Kidney (tissue), 14 donors: ENCODE measurements around the gene BAIAP3. TPM values are rescaled to one million over a fixed set of nuclear protein-coding genes. Genes with fewer than 3 reads are reported as not detected.

Experiments used
- DNase-seq, 5 donors: peaks; one replicate each; pipeline ENCODE4 v3.0.0-alpha.2; 2013 to 2020
- FAIRE-seq: peaks from 2 replicates; lab custom pipeline; 2012; peaks lifted over from hg19 to GRCh38; lab: Jason Lieb, UNC
- H3K27ac ChIP-seq, 2 donors: one replicate each; pipeline ENCODE4 v1.7.0; 2013; ENCODE audit warnings: low read depth in 2 of 2, low read length in 2 of 2, inconsistent platforms in 1 of 2
- H3K27me3 ChIP-seq: one replicate; pipeline ENCODE4 v1.7.1; 2013; ENCODE audit warnings: low read length, inconsistent platforms; ENCODE audit not compliant: control insufficient read depth, insufficient read depth
- H3K36me3 ChIP-seq, 3 donors: one replicate each; pipeline versions ENCODE4 v1.7.0 to v1.7.1; 2013; ENCODE audit warnings: low read length in 3 of 3, control low read depth in 1 of 3, inconsistent platforms in 1 of 3; ENCODE audit not compliant: insufficient read depth in 3 of 3, control insufficient read depth in 2 of 3
- H3K4me1 ChIP-seq, 3 donors: one replicate each; pipeline versions ENCODE4 v1.7.0 to v1.7.1; 2013; ENCODE audit warnings: low read length in 3 of 3, inconsistent platforms in 1 of 3, low read depth in 1 of 3; ENCODE audit not compliant: control insufficient read depth in 2 of 3, insufficient read depth in 2 of 3
- H3K4me3 ChIP-seq, 3 donors: one replicate each; pipeline versions ENCODE4 v1.7.0 to v1.8.1; 2013; ENCODE audit warnings: low read length in 3 of 3, control low read depth in 1 of 3, inconsistent platforms in 1 of 3
- H3K9ac ChIP-seq, 3 donors: one replicate each; pipeline versions ENCODE4 v1.7.0 to v1.7.1; 2013; ENCODE audit warnings: low read length in 3 of 3, control low read depth in 1 of 3, inconsistent platforms in 1 of 3
- H3K9me3 ChIP-seq, 3 donors: one replicate each; pipeline versions ENCODE4 v1.7.0 to v1.7.1; 2013; ENCODE audit warnings: low read length in 3 of 3, control low read depth in 1 of 3, inconsistent platforms in 1 of 3; ENCODE audit not compliant: control insufficient read depth in 2 of 3, insufficient read depth in 1 of 3
- intact Hi-C: fragments of 100-400 bp; cut with DNase I; formaldehyde crosslinking; loops from one replicate; pipeline ENCODE4 v1.11.1; 2022
- polyA plus RNA-seq: library from polyadenylated mRNA; stranded (reverse); fragments of 350-450 nt; fragmentation: Illumina TruSeq; extraction: RNeasy Lipid Tissue Mini Kit (QIAGEN cat#74804); gene quantifications from one replicate; pipeline ENCODE4 v1.2.3, GENCODE V29; 2014; ENCODE audit warnings: low read depth, low replicate concordance; ENCODE audit not compliant: insufficient read depth
- total RNA-seq: library from RNA; stranded (reverse); fragmentation: NEBNext Ultra II Directional; extraction: Animal tissue kit (Norgen Biotek cat#: 25700); gene quantifications from one replicate; pipeline ENCODE4 v1.2.1, GENCODE V29; 2021
- TF ChIP-seq, protein P1 (sequence below): IDR thresholded peaks from 3 replicates; pipeline ENCODE4 v1.5.1; 2012; ENCODE audit warnings: mild to moderate bottlenecking, moderate library complexity, borderline replicate concordance; ENCODE audit not compliant: insufficient read depth; ENCODE audit errors: extremely low read depth
- donor health status: control.
- donor health status: control.
- donor health status: control.
- donor health status: control.
- donor health status: control.
- donor health status: DM: yes; HTN: yes; CAD: no.
- donor health status: Normal renal cell carcinoma (clear cell type).

Gene BAIAP3
- total and polyA plus RNA-seq, 2 donors from 2014 or later: 8.0 to 8.2 TPM

DNA sequence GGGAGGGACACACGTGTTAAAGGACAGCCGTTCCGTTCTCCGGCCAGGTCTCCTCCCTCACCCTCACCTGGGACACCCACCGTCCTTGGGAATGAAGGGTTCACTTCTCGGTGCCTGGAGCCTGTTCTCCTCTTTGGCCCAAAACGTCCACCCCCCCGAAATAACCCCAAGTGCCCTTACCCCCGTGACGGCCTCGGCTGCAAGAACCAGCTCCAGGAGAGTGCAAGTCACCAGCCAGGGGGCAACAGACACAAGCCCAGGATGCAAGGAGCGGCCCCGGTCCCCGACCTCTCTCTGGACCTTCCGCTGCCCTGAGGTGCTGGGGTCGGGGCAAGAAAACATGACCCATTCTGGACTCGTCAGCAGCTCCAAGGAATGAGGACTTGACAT, 44.0 kb upstream of the BAIAP3 start:
- no peak for FAIRE-seq
- intact Hi-C loops: no loop called here
- Histone ChIP-seq H3K9ac (no peak overlapping the region), H3K4me3 (no peak overlapping the region), H3K4me1 (peaks cover 0 to 4% (median 0%) of the 10 kb centered on the region in 3 donors), H3K27ac (no peak overlapping the region), H3K9me3 (no peaks in the 10 kb centered on the region), H3K36me3 (no peaks in the 10 kb centered on the region), H3K27me3 (peaks cover 13% of the 10 kb centered on the region)
- TF ChIP-seq, protein P1, sequence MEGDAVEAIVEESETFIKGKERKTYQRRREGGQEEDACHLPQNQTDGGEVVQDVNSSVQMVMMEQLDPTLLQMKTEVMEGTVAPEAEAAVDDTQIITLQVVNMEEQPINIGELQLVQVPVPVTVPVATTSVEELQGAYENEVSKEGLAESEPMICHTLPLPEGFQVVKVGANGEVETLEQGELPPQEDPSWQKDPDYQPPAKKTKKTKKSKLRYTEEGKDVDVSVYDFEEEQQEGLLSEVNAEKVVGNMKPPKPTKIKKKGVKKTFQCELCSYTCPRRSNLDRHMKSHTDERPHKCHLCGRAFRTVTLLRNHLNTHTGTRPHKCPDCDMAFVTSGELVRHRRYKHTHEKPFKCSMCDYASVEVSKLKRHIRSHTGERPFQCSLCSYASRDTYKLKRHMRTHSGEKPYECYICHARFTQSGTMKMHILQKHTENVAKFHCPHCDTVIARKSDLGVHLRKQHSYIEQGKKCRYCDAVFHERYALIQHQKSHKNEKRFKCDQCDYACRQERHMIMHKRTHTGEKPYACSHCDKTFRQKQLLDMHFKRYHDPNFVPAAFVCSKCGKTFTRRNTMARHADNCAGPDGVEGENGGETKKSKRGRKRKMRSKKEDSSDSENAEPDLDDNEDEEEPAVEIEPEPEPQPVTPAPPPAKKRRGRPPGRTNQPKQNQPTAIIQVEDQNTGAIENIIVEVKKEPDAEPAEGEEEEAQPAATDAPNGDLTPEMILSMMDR: no peak
- DNase-seq: peak in 1 of 5 donors; percentile 69

DNA sequence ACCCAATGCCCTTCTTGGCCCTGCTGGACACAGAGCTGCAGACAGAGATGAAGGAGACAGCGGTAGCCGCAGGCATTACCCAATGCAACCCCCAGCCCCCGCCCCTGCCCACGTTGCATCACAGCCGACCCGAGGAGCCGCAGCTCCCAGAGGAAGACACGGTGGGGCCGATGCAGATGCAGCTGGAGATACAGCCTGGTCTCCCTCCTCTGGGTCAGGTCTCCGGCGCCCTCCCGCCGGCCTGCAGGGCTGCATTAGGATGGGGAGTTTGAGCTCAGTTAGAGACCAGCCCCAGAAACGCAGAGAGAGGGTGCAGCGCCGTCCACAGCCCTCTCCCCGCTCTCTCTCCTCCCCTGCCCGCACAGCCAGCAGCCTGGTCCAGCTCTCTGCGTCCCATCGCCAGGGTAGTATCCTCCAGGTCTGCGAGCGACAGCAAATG, 43.4 kb upstream of the BAIAP3 start:
- intact Hi-C loops: no loop called here
- TF ChIP-seq, protein P1: no peak
- Histone ChIP-seq H3K9me3 (no peaks in the 10 kb centered on the region), H3K9ac (no peak overlapping the region), H3K4me3 (no peak overlapping the region), H3K27me3 (peaks cover 13% of the 10 kb centered on the region), H3K4me1 (peaks cover 0 to 4% (median 0%) of the 10 kb centered on the region in 3 donors), H3K27ac (no peak overlapping the region), H3K36me3 (no peaks in the 10 kb centered on the region)
- DNase-seq: peak in 1 of 5 donors; percentile 72
- FAIRE-seq: no peak

DNA sequence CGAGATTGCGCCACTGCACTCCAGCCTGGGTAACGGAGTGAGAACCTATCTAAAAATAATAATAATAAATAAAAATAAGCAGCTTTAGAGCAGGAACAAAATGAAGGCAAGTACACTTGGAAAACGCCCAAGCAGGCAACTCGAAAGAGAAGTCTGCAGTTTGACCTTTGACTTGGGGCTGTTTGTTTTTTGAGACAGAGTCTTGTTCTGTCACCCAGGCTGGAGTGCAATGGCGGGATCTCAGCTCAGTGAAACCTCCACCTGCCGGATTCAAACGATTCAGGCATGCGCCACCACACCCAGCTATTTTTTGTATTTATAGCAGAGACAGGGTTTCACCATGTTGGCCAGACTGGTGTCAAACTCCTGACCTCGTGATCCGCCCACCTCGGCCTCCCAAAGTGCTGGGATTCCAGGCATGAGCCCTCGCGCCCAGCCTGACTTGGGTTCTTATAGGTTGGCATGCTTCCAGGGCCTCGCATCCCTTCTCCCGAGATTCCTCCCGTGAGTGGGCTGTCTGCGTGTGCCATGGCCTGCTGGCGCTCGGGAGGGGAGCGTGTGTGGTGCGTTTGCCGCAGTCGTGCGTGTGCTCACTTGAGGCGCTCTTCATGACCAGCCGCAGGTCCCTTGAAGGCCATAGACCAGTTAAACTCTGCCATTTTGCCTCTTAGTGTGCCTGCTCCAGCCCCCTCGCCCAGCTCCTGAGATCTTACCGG, 42.4 kb upstream of the BAIAP3 start:
- DNase-seq: peak in 1 of 5 donors; percentile 59

More for the DNA sequence above, 42.4 kb upstream of the BAIAP3 start:
- TF ChIP-seq, protein P1: no peak
- no peaks in the 10 kb centered on the region for H3K9me3 ChIP-seq
- FAIRE-seq: no peak
- H3K9ac ChIP-seq: no peak overlapping the region
- no peak overlapping the region for H3K4me3 ChIP-seq
- no peaks in the 10 kb centered on the region for H3K36me3 ChIP-seq
- H3K4me1 ChIP-seq: peaks cover 0 to 4% (median 0%) of the 10 kb centered on the region in 3 donors
- H3K27ac ChIP-seq: no peak overlapping the region
- H3K27me3 ChIP-seq: peaks cover 13% of the 10 kb centered on the region
- intact Hi-C loops: no loop called here
